GM19240 (cell line): ENCODE measurements around the gene TRIO.

Experiments used
- DNase-seq: peaks from one replicate; pipeline ENCODE4 v3.0.0; 2011; ENCODE audit warnings: low spot score; ENCODE audit not compliant: insufficient read length

Gene TRIO

DNA sequence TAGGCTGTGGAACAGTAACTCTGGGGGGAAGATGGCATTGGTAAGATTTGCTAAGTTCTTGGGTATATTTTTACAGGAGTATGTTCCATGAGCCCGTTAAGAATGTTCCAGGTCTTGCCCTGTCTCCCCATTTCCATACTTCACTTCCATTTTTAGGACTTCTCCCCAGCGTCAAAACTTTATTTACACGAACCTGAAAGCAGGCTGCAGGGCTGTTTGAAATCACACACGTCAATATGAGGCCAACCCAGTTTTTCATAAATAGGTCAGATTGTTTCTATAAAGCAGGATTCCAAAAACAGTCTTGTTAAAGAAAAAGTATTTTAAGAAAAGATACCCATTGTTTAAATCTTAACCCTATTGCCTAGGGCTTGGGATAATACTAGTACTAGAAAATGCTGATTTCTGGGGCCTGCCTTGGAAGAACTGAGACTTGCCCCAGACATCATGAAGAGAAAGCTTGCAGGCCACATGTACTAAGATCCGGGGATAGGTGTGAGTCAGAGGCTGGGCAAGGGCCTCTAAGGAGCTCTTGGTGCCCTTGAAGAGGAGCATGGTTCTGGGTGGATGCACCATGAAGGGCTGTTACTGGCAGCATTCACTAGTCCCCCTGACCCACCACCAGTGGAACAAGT lies 24.2 kb downstream of the TRIO start:
- DNase-seq = no peak

DNA sequence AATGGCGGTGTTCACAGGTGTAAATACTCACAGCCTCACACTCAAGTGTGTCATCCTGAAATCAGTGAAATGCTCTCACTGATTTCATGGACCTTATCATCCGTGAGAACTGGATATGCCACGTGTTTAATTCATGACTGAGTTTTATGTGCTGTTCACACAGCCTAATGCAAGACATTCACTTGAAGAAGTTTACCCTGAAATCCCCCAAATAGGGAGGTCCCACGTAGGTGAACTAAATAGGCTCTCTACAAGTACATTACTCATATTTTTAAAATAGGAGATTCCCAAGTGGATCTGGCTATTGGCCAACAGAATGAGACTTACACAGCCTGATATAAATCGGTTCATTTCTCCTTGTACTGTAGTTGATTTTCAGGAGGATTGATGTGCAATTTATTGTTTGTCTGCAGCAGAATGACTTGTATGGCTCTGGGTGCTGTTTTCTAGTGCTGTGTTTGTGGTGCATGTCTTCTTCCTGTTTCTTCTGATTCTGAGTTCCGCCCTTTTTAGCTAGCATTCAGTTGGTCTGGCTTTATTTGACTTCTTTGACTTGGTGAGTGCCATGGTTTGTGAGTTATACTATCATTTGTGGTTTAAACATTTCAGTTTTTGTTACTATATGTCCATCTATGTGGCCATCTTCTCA lies 25.1 kb downstream of the TRIO start:
- DNase-seq = no peak

DNA sequence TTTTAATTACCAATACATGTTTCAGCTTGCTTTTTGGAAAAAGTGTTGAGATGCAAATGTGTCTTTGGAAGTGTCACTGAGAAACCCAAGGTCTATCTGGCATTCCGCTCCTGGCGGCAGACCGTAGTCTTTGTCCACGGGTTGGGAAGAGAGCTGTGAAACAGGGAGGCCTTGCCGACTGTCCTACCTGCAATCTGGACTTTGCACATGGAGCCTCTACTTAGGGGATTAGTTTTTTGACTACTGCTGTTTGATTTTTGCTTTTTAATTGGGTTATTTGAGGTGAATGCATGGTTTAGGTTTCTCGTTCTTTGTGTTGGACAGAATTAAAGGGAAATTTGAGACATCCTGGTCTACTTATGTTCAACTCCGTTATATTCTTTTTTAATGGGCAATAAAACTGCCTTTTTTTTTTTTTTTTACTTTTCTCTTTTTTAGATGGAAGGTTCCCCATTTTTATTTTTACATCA lies 25.7 kb downstream of the TRIO start:
- DNase-seq = no peak

DNA sequence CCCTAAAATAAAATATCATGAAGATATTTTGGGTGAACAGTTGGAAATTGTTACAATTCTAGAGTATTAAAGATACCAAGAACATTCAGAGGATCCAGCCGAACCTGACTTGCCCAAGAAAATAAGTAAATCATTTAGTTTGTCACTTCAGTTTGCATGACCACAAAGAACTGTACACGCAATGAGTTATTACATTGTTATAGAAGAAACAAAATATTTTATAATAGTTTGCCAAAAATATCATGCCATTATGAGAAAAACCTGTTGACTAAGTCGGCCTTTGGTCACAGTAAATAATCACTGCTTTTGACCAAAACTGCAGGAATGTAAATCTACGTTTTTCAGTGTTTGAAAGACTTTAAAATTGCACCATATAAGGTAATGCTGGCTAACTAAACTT lies 27.9 kb downstream of the TRIO start:
- DNase-seq = no peak

DNA sequence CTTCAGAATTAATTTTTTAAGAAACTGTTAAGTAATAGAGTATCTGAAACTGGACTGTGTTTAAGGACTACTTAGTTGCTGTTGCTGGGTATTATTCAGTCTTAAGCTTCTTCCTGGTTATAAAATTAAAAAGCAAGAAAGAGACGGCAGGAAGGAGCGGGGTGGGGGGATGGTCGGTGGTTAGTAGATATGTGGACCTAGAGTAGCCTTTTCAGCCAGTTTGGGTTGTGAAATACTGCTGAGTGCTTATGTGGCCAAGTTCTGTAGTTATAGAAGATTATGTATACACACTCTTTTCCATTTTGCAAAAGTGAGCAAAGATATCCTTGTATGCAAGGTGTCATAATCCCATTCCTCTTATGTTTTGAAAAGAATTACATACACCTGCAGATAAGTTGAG lies 28.5 kb downstream of the TRIO start:
- DNase-seq = no peak

DNA sequence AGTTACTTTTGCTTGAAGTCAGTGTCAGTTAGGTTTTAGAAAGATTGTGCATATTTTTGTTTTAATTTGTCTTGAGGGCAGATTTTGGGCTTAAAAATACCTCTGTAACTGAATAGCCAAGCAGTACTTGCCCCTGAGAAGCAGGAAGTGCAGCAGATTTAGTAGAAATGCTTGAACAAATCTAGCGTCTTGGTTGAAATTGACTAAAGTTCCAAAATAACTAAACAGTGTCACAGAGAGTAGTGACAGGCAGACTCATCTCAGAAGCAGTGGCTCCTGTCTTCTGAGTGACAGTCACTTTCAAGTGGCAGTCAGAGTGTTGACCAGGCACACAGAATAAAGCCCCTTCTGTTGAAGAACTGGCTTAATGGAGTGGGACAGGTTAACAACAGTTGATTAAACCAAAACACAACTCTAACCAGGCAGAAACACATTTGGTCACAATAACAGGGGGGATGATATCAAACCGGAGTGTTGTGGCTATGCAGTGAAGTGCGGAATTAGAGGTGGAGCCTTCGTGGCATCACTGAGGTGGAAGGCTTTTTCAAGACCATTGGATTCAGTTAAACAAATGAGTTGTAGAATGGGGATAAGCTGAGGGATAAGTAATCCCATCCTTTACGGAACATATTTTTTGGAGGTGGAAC lies 29.1 kb downstream of the TRIO start:
- no peak for DNase-seq

DNA sequence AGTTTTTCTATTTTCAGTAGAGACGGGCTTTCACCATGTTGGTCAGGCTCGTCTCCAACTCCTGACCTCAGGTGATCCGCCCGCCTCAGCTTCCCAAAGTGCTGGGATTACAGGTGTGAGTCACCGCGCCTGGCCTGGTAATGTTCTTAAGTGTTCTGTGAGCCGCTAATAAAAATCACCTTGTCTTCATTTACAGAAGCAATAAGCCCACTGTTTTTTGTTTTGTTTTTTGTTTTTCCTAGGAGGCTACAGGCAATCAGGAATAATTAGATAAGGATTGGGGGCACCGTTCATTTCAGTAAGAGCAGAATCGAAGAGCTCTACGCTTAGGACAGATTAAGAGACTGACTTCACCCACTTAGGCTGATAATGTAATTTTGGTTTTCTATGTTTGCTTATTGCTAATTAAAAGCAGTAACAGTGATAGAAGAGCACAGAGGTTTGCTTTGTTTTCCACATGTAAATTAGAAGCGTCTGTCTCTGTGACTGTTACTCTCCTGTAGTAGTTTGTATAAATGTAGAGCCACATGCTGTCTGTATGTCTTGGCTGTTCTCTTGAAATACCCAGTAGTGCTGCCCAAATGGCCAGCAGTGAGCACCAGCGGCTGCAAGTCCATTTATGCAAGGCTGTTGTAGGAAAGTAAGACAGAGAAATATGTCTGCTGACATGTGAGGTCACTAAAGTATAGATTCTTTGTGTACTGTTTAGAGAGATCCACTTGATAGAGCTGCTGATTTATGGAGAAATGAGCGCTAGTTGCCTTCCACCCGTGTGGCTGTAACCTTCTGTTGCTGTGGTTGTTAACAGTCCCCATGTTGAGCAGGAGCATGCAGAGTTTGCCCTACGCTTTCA lies 30.5 kb downstream of the TRIO start:
- no peak for DNase-seq

DNA sequence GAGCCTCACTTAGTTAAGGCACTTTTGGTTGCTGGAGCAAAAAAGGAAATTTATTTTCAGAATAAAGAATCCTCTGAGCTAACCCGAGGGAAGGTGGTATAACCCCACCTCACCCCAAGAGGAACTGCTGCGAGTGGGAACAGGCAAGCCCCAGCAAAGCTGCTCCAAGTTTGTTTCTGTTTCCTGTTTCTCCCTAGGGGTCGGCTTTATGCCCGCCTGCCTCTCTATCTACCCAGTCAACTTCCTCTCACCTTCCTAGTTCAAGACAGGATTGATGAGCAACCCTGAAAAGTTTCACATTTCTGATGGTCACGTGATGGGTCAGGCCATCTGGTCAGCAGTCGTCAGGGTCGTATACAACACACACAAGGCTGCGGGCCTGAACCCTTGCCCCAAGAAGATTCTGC lies 31.1 kb downstream of the TRIO start:
- DNase-seq = no peak

DNA sequence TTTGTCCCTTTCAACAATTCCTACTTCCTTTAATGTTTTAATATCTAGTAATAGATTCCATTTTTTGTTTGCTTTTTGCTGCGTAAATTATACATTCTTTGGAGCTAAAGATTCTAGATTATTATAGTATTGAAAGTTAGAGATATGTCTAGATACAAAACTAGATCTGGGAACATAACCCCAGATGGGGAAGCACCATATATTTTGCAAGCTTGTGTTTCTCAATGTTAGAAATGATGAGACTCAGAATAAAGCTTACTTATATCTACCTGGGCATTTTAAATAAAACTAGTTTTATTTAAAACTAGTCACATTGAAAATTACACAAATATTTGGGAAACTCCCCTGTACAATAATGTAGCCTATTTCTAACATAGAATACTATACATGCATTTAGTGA lies 32.2 kb downstream of the TRIO start:
- no peak for DNase-seq

DNA sequence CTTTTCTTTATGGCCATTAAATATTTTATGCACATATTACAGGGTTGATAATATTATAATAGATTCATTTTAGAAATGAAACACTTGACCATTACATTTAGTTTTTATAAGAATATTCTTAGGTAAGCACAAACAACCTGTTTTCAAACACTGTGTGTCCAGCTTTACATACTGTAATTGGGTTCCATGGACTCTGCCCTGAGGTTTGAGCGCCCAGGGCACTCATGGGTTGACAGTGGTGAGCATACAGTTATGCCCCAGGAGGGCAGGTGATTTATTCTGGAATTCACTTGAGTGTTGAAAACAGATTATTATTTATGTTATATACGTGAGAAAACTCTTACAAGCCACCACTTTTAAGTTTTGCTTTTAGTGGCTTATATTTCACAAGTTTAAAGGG lies 33.7 kb downstream of the TRIO start:
- DNase-seq = no peak

DNA sequence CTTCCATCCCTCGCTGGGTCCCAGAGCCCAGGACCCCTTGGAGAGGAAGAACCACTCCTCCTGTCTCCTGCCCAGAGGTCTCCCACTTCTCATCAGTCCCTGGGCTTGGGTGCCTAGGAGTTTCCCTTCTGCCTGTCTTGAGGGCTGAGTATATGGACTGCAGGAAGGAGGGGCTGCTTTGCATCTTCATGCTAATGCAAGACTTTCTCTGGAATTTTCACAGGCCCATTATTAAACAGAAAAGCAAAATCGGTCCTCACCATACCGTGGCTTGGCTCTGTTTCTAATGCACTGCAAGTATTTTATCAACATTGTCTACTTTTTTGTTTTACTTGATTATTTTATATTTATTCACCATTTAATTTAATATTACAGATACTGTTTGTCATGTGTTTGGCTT lies 34.5 kb downstream of the TRIO start:
- DNase-seq = no peak

DNA sequence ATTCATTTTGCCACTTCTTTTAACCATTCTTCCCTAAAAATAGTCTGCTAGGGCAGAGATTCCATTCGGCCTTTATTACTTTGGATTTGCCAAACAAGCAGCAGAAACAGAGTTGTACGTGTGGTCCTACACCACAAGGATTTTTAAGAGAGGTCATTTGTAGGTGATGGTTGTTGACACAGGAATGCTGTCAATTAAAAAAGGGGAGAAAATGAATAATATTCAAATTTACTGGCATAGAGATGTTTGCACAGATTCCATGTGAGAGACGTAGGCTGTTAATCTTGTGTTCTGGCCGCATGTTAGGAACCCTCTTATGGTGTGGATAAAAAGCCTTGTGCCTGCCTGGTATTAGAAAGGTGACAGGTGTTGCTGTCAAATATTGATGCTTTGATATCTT lies 34.9 kb downstream of the TRIO start:
- DNase-seq = no peak

DNA sequence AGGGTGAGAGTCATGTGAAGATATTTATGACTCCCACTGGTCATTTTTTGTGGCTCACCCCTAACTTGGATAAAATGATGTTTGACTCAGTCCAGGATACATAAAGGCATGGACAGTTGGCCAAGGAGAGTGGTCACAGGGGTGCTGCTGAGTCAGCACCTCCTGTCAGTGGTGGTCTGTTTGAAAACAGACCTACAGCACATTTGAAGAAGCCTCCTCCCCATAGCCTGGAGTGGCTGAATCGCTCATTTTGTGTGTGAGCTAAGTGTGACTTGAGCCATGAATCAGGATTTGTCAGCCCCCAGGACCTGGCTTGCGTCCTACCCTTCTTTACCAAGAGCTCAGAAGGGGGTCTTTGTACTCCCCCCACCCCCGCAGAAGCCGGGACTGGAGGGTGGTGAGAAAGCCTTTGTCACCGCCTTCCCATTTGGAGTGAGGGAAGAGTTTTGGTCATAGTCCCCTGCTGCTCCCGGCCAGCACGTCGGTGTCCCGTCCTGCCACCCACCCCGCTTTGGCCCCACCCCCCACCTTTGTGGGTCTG lies 35.6 kb downstream of the TRIO start:
- no peak for DNase-seq

DNA sequence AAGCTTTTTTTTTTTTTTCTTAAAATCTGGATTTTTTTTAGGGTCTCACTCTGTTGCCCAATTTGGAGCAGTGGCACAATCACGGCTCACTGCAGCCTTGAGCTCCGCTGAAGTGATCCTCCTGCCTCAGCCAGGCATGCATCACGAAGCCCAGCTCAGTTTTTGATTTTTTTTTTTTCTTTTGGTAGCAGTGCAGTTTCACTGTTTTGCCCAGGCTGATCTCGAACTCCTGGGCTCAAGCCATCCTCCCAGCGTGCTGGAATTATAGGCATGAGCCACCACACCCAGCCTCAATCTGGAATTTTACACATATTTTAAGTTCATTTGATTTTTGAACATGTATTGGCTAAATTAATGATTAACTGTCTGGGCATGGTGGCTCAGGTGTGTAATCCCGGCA lies 36.3 kb downstream of the TRIO start:
- no peak for DNase-seq

DNA sequence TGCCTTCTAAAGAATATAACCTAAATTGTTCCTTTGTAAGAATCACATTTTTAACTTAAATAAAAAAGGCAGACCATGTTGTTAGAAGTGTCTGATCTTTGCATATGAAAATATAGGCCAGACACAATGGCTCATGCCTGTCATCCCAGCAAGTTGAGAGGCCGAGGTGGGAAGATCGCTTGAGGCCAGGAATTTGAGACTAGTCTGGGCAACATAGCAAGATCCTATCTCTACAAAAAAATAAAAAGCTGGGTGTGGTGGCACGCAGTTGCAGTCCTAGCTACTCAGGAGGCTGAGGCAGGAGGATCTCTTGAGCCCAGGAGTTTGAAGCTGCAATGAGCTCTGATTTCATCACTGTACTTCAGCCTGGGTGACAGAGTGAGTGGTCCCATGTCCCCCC lies 37.3 kb downstream of the TRIO start:
- no peak for DNase-seq

DNA sequence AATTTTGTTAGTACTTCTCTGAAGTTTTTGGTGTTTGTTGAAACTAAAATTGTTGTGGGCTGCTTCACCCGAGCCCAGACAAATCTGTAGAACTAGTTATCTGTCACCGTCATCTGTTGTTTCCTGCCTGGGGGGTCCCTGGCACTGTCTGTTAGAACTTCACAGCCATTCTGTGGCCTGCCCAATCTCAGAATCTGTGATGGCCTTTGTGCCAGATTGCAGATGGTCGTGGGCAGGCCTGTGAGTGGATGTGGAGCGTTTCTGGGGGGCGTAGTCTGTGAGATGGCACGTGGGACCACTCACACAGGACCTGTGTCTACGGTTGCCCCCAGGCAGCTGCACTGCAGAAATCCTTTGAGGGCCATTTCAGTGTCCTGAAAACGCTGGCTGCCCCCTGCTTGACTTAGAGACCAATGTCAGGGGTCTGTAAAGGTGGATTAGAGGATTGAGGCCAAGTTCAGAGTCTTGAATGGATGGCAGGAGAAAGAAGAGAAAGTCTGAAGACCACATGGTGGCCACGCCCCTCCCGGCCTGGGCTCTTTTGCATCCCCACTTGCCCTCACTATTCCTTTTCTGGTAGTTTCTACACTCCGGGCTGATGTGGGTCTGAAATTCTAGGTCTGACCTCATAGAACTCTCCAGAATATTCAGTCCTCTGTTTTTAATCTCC lies 38.3 kb downstream of the TRIO start:
- no peak for DNase-seq

DNA sequence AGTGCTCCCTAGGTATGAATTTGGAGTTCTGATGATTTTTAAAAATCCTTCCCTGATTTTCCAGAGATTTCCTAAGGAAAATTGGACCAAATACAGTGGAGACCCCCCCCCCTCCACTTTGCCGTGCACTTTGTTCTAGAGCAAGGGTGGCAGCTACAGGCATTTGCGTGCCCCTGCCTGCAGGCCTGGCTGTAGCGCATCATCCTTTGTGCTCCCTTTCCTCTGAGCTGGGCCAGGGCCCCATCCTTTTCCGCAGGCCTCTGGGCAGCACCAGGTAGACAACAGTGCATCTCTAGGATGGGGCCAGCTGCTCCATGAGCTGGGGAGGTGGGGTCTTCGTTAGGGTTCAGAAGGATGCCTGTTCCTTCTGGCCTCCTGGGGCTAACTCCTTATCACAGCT lies 39.6 kb downstream of the TRIO start:
- DNase-seq = no peak

DNA sequence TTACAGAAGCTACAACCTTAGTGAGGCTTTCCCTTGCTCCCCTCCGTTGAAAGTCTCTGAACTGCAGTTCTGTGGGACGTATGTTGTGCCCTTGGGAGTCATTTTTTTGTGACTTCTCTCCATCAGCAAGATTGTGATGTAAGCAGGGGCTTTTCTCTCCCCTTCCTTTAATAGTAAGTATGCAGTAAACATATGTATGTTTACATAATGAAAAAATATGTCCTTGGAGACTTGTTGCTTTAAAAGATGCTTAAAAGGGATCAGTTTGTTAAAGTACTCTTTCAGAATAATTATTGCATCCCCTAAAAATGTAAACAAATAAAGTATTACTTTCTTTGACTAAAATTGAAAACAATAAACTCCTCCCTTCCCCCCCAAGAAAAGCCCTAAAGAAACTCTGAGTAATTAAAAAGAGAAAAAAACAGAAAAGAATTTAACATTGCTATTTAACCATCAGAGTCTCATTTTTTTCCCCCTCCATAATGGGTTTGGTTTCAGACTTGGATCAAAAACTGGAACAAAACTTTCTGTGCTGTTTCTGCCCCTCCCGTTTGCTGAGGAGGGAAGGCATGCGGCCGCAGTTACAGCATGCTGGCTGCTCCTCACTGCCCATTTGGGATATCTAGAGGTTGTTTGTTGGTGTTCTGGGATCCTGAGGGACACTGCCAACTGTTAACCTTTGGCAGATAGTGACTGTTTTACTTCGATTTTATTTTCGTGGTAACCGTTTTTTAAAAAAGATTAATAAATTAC lies 40.2 kb downstream of the TRIO start:
- DNase-seq = no peak

DNA sequence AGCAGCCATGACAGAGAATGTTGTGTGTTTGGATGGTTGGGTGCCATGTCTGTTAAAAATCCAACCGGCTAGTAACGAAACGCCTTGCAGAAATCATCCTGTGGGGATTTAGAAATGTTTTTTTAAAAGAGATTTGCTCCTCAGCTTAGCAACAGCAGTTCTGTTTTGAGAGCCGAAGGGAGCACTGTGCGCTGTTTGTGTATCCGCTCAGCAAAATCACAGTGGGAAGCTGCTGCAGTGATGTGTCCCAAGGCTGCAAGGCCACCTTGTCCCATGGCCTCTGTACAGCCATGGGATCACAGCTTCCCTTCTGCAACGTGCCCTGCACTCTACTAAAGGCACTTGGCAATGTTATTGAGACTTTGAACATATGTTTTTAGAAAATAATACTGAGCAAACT lies 40.9 kb downstream of the TRIO start:
- no peak for DNase-seq

DNA sequence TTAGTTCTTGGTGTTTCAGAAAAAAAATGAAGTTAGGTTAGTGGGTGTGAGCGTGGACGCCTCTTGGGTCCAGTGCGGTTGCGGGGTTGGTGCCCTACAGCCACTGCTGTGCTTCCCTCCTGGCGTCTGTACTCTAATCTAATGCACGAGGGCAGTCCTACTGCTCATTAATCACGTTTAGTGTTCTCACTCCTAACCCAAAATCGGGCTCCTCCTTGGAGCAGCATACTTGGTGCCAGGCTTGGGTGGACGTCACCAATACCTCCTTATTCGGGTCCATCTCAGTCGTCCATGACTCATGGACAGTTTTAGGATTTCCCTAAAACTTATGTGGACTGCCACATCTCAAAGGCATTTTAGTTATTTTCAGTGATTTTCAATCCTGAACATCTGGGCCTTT lies 41.6 kb downstream of the TRIO start:
- DNase-seq = no peak
